ENCODE measurements around the gene SPTBN4.
"Not testable (repeated sequence)": the region's sequence is repeated elsewhere in the genome, so short reads cannot be mapped to it uniquely, and the experiment has no call there.

Gene SPTBN4

GRCh38 chr19:40534148-40534547 is 67.3 kb downstream of the SPTBN4 start:
- no peak for DNase-seq

GRCh38 chr19:40539070-40539469 is 72.3 kb downstream of the SPTBN4 start:
- DNase-seq, result no peak

DNA sequence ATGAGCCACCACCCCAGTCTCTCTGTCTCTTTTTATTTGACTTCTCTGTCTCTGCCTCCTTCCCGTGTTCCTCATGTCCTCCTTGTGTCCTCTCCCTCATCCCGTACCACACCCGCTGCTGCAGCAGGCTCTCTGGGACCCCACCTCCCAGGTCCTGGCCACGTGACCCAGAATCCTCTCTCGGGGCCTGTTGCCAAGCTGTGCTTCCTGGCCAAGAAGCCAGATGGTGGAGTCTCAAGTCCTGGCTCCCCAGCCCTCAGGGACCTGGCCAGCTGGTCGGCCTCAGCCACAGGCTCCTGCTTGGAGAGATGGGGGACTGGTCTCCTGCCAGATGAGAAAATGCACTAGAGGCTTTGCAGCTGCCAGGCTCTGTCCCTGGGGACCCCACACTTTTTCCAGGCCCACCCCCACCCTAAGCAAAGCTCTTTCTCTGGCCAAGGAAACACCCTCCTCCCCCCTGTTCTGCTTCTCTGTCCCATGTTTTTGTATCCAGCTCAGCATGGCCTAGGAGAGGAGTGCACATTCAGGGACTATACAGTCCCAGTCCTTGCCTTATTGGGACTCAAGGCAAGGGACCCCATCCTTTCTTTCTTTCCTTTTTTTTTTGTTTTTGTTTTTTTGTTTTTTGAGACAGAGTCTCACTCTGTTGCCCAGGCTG is 75.5 kb downstream of the SPTBN4 start:
- DNase-seq, result no peak

DNA sequence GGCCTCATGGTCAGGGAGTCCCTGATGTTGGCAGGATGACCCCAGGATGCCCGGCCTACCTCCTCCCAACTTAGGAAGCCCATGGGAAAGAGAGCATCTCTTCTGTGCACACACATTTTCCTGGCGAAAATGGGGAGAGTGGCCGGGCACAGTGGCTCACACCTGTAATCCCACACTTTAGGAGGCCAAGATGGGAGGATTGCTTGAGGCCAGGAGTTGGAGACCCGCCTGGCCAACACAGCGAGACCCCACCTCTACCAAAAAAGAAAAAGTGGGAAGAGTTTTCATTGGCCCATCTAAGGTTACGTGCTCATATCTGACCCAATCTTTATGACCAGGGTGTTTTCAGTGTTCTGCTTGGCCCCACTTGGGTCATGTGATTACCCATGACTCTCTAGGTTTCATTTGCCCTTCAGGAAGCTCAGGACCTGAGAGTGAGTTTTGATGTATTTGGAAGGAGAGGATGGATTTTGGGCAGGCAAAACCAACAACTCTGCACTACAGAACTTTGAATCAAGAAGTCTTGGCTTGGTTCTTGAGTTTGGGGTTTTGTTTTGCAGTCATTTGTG is 76.3 kb downstream of the SPTBN4 start:
- no peak for DNase-seq

- not testable (repeated sequence) for DNase-seq
Observed at GRCh38 chr19:40546153-40546841, 79.5 kb downstream of the SPTBN4 start.

DNA sequence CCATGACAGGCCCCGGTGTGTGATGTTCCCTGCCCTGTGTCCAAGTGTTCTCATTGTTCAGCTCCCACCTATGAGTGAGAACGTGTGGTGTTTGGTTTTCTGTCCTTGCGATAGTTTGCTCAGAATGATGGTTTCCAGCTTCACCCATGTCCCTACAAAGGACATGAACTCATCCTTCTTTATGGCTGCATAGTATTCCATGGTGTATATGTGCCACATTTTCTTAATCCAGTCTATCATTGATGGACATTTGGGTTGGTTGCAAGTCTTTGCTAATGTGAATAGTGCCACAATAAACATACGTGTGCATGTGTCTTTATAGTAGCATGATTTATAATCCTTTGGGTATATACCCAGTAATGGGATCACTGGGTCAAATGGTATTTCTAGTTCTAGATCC is 80.4 kb downstream of the SPTBN4 start:
- DNase-seq, result not testable (repeated sequence)

DNA sequence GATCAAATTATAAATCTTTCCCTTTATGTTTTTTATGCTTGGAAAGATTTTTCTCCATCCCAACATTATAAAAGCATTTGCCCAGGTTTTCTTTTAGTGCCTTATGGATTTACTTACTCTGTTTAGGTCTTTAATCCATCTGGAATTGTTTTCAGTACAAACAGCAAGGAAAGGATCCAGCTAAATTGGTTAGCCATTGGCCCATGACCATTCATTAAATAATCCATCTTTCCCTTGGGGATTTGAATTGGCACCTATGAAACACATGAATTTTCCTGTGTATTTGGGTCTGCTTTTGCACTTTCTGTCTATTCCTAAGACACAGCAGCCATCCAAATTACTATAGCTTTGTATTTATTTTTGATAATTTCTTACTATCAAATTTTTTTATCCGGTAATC is 81.0 kb downstream of the SPTBN4 start:
- DNase-seq, result no peak

DNA sequence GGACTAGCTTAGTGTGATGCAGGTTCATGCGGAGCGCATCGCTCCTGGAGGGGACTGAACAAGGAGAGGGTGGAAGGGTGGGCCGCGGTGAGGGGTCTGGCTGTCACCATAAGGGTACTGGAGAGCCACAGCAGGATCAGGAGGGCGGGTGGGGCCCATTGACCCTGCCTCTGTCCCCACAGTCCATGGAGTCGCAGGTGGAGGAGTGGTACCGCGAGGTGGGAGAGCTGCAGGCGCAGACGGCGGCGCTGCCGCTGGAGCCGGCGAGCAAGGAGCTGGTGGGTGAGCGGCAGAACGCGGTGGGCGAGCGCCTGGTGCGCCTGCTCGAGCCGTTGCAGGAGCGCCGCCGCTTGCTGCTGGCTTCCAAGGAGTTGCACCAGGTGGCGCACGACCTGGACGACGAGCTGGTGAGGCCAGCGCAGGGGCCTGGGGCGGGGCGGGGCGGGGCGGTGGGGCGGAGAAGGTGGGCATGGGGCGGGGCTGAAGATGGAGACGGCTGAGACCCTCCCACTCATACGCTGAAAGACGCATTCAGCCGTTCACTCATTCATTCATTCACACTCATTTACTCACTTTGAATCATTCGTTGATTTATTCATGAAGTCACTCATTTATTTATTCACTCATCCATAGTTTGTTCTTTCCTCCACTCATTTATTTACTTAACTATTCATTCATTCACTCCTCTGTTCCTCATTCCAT is 82.4 kb downstream of the SPTBN4 start:
- peak; percentile 66 to 73 for DNase-seq

GRCh38 chr19:40550951-40551350 is 84.2 kb downstream of the SPTBN4 start:
- no peak for DNase-seq

DNA sequence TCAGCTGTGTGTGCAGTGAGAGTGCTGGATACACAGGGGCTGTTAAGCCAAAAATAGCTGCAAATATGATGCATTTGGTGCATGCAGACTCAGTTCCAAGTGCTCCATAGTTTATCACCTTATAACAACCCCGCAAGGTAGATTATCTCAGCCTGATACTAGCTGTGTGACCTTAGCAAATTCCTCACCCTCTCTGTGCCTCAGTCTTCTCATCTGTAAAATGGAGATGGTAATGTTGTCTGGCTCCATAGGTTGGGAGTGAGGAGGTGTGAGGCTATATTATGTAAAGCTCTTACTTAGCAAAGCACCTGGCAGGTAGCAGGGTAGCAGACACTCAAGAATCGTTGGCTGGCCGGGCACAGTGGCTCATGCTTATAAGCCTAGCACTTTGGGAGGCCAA is 86.0 kb downstream of the SPTBN4 start:
- no peak for DNase-seq

GRCh38 chr19:40553885-40554857 is 87.4 kb downstream of the SPTBN4 start:
- no peak for DNase-seq

DNA sequence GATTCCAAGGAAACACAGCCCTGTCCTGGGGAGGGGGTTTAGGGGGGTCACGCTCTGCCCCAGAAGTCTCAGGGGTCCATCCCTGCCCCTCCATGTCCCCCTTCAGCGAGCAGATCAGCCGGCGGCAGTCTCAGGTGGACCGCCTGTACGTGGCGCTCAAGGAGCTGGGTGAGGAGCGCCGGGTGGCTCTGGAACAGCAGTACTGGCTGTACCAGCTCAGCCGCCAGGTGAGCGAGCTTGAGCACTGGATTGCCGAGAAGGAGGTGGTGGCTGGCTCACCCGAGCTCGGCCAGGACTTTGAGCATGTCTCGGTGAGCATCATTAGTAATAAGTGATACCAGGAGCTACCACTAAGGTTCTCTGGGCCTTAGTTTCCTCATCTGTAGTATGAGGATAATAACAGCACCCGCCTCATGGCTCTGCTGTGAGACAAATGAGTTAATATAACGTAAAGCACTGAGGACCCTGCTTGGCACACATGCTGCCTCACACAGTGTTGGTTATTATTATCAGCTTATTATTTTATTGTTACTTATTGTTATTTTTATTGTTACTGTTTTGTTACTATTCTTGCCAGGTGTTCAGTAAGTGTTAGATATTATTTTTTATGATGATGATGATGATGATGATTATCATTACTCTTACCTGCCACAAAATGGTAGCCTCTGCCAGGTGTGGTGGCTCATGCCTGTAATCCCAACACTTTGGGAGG is 89.3 kb downstream of the SPTBN4 start:
- DNase-seq, result no peak

DNA sequence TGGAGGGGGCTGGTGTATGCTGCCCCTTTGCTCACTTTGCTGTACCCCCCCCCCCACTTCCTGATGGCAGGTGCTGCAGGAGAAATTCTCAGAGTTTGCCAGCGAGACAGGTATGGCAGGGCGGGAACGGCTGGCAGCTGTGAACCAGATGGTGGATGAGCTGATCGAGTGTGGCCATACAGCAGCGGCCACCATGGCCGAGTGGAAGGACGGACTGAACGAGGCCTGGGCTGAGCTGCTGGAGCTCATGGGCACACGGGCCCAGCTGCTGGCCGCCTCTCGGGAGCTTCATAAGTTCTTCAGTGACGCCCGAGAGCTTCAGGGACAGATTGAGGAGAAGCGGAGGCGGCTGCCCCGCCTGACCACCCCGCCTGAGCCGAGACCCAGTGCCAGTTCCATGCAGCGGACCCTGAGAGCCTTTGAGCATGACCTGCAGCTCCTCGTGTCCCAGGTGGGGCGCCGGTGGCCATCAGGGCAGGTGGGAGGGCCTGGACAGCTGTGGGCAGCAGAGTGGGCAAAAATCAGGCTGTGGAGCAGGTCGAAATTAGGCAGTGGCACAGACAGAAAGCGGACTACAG is 90.2 kb downstream of the SPTBN4 start:
- no peak for DNase-seq

GRCh38 chr19:40559394-40559793 is 92.6 kb downstream of the SPTBN4 start:
- DNase-seq, result no peak

GRCh38 chr19:40560092-40560507 is 93.3 kb downstream of the SPTBN4 start:
- DNase-seq, result no peak

DNA sequence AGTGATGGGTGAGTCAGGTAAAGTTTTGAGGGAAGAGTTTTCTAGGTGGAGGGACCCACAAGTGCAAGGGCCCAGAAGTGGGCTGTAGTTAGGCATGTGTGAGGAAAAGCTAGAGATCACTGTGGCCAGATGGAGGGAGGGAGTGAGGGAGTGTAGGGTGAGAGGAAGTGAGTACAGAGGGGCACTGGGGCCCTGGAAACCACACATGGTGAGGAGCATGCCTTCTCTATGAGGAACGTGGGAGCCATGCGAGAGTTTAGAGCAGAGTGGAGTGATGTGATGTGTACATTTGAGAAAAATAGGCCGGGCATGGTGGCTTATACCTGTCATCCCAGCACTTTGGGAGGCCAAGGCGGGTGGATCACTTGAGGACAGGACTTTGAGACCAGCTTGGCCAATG is 95.1 kb downstream of the SPTBN4 start:
- DNase-seq, result no peak

GRCh38 chr19:40564535-40564934 is 97.7 kb downstream of the SPTBN4 start:
- not testable (repeated sequence) for DNase-seq

GRCh38 chr19:40565355-40565754 is 98.6 kb downstream of the SPTBN4 start:
- no peak for DNase-seq

DNA sequence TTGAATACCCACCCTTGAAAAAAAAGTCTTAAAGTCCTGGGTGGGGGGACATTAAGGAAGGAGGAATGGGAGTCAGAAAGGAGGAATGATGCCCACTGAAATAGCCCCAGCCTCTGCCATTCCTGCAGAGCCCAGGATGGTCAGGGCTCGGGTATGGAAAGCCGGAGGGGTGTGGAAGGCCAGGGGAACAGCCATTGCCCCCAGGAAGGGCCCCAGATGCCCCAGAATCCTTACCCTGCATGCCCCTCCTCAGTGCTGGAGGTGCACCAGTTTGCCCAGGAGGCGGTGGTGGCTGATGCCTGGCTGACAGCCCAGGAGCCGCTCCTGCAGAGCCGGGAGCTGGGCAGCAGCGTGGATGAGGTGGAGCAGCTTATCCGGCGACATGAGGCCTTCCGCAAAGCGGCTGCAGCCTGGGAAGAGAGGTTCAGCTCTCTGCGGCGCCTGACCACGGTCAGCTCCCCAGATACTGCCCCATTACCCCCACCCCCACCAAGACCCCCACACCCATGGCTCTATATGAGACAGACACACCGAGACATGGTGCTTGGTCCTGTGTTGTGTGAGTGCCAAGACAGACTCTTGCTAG is 99.2 kb downstream of the SPTBN4 start:
- no peak for DNase-seq

- no peak for DNase-seq
Observed at GRCh38 chr19:40567040-40567749, 100.4 kb downstream of the SPTBN4 start.

Data from CD4-positive, alpha-beta T cell treated with Interleukin-4 for 1 hour (primary cell).